Epithelial cell of proximal tubule (primary cell): ENCODE results near the gene PRIMPOL. TPM values are rescaled to one million over a fixed set of nuclear protein-coding genes. Genes with fewer than 3 reads are reported as not detected.

Experiments used
- DNase-seq: peaks from one replicate; pipeline ENCODE4 v3.0.0-alpha.2; 2011; ENCODE audit warnings: low read depth
- H3K4me3 ChIP-seq: 2 replicates; pipeline ENCODE4 v1.5.1; 2011; ENCODE audit warnings: low read depth, mild to moderate bottlenecking, low read length
- CTCF ChIP-seq: conservative IDR thresholded peaks from 2 replicates; pipeline ENCODE4 v1.5.1; 2012; ENCODE audit warnings: low read depth, mild to moderate bottlenecking, low read length
- total RNA-seq: library from RNA; depleted of rRNA; stranded (reverse); fragments of >200 nt; gene quantifications from 2 replicates; pipeline ENCODE4 v1.2.3, GENCODE V29; 2015

The PRIMPOL gene
- total RNA-seq, 1 donor from 2014 or later, result 16.7 TPM

GRCh38 chr4:184681916-184682315, 32.4 kb downstream of the PRIMPOL start:
- TF ChIP-seq CTCF, result no peak
- DNase-seq, result no peak
- H3K4me3 ChIP-seq, result no peak overlapping the region

- H3K4me3 ChIP-seq, result no peak overlapping the region
- no peak for TF ChIP-seq CTCF
- no peak for DNase-seq
Observed at GRCh38 chr4:184684491-184685189, 35.1 kb downstream of the PRIMPOL start.

GRCh38 chr4:184688005-184688404, 38.5 kb downstream of the PRIMPOL start:
- DNase-seq, result no peak
- TF ChIP-seq CTCF, result no peak
- no peak overlapping the region for H3K4me3 ChIP-seq

- no peak overlapping the region for H3K4me3 ChIP-seq
- DNase-seq, result peak; percentile 52
- TF ChIP-seq CTCF, result no peak
Observed at GRCh38 chr4:184688447-184688846, 38.9 kb downstream of the PRIMPOL start.

DNA sequence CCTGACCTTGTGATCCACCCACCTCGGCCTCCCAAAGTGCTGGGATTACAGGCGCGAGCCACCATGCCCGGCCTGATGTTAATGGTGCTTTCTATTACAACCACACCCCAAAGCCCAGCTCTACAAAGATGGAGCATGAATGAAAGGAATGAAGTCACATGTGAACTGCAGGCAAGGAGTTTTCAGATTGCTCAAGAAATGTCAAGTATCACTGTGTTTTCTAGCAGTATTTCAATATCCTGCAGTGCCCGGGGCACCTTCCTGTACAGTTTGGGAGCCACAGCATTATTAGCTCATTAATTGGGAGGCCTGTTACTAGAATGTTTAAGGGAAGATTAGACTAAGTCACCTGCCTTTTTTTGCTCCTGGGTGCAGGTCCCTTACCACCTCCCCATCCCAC, 40.1 kb downstream of the PRIMPOL start:
- DNase-seq, result no peak
- no peak overlapping the region for H3K4me3 ChIP-seq
- TF ChIP-seq CTCF, result no peak

GRCh38 chr4:184693056-184693455, 43.5 kb downstream of the PRIMPOL start:
- no peak overlapping the region for H3K4me3 ChIP-seq
- no peak for TF ChIP-seq CTCF
- no peak for DNase-seq

DNA sequence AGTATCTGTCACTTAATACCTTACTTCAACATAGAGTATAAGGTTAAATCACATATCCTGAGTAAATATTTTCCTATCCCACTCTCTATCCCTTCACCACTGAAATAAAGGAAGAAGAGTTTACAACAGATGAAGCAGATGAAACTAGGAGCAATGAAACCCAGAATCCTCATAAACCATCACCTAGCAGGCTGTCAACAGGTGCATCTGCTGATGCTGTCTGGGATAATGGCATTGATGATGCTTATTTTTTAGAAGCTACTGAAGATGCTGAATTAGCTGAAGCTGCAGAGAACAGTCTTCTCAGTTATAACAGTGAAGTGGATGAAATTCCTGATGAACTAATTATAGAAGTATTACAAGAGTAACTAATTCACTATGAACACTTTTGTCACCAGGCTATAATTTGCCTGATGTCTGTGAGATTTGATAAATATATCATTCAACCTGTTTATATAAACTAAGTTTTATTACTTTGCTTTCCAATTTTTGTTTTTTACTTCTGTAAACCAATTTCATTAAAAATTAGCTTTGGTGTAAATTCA, 44.9 kb downstream of the PRIMPOL start:
- DNase-seq, result no peak
- no peak for TF ChIP-seq CTCF
- no peak overlapping the region for H3K4me3 ChIP-seq
